ENCODE data around the gene MYT1.
"Not testable (repeated sequence)": the region's sequence is repeated elsewhere in the genome, so short reads cannot be mapped to it uniquely, and the experiment has no call there.

MYT1 gene

GRCh38 chr20:64220891-64221527, 56.8 kb downstream of the MYT1 start:
- no peak for DNase-seq

GRCh38 chr20:64222291-64222735, 58.1 kb downstream of the MYT1 start:
- DNase-seq, result no peak

GRCh38 chr20:64222851-64223525, 58.7 kb downstream of the MYT1 start:
- DNase-seq, result no peak

- DNase-seq, result no peak
Measured at GRCh38 chr20:64223526-64224067, 59.3 kb downstream of the MYT1 start.

GRCh38 chr20:64224351-64225170, 60.3 kb downstream of the MYT1 start:
- no peak for DNase-seq

GRCh38 chr20:64225171-64225595, 60.9 kb downstream of the MYT1 start:
- DNase-seq, result no peak

- DNase-seq, result no peak
Measured at GRCh38 chr20:64225828-64226598, 61.8 kb downstream of the MYT1 start.

GRCh38 chr20:64226686-64227580, 62.7 kb downstream of the MYT1 start:
- DNase-seq, result no peak

- no peak for DNase-seq
Measured at GRCh38 chr20:64228086-64228653, 63.9 kb downstream of the MYT1 start.

GRCh38 chr20:64228751-64229506, 64.7 kb downstream of the MYT1 start:
- DNase-seq, result no peak

GRCh38 chr20:64229507-64230061, 65.3 kb downstream of the MYT1 start:
- no peak for DNase-seq

- no peak for DNase-seq
Measured at GRCh38 chr20:64230461-64231145, 66.4 kb downstream of the MYT1 start.

GRCh38 chr20:64231621-64232550, 67.6 kb downstream of the MYT1 start:
- no peak for DNase-seq

GRCh38 chr20:64232794-64233193, 68.5 kb downstream of the MYT1 start:
- DNase-seq, result no peak

GRCh38 chr20:64233725-64234124, 69.5 kb downstream of the MYT1 start:
- no peak for DNase-seq

GRCh38 chr20:64234291-64234791, 70.1 kb downstream of the MYT1 start:
- no peak for DNase-seq

GRCh38 chr20:64234921-64235565, 70.8 kb downstream of the MYT1 start:
- not testable (repeated sequence) for DNase-seq

Measured in activated CD4-positive, alpha-beta T cell treated with anti-CD3 and anti-CD28 coated beads for 1 hour (primary cell).